C1 segment of cervical spinal cord (tissue), 14 donors: ENCODE measurements around the gene CIT.

Experiments
- DNase-seq, 14 donors: peaks; one replicate each; lab custom pipeline; 2025; lab: John Stamatoyannopoulos, UW

The CIT gene

DNA sequence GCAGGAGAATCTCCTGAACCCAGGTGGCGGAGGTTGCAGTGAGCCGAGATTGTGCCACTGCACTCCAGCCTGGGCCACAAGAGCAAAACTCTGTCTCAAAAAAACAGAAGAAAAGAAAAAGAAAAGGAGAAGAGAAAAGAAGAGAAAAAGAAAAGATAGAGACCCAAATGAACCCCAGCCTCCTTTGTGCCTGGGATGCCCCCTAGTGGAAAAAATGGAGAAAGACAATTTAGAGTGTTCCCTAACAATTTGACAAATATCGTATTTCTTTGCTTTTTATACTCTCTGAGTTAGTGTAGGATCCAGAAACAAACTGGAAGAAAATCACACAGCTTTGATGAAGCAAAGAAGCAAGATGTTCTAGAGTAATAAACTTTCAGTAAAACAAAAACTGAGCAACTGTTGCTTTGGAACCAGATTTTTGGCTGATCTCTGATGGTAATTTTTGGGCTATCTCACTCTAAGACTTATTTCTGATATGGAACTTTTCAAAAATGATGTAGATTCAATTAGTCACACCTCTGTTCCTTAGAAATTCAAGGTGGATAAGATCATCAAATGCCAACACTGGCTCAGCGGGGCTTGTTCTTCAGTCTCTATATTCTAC, 227.8 kb downstream of the CIT start:
- no peak for DNase-seq

DNA sequence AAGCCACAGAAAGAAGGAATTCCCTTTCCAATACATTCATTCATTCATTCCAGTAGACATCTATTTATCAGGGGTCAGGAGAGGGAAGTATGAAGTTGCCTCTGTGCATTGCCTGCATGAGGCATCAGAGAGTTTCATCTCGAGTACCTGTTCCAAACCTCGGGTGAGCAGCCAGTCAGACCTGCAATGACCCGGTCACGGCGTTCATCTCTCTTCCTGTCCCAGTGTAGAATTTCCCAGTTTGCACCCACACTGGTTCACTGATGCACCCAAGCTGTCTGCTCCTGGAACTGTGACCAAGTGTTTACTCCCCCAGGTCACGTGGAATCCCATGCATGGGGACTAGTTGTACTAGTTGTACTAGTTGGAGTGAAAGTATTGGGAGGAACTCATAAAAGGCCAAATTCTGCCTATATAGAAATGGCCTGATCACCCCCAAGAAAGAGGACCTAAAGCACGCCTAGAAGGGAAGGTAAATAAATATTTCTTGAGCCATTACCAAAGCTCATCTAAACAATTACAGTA, 231.5 kb downstream of the CIT start:
- DNase-seq: no peak

DNA sequence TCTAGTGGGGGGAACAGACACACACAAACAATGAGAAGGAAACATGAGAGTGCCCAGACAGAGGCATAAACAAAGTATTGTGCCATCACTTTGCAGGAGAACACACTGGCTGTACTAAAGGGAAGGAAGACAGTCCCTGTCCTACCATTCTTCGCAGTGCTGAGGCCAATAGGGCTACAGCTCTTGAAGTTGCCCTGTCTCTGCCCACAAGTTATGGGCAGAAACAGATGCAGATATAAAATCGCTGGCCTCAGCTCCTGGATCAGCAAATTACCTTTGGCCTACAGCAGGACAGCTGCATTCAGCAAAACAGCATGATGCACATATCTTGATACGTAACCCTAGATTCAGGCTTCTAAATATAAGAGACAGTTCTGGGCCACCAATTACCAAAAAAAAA, 232.2 kb downstream of the CIT start:
- DNase-seq: no peak

DNA sequence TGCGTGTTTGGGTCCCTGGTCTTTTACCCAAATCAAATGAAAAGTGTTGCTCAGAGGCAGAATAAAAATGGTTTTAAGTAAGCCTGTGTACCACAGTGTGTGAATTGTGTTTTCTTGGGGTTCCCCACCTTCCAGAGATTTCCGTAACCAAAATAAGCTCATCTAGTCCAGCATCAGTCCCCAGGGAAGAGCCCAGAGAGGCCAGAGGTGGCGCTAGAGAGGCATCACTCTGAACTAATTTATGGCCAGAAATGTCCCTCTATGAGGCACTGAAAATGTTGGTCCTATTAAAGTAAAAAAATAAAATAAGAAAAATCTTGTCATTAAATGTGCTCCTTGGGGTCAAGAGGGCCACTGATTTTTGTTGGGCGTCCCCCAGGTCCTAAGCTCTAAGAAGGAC, 234.1 kb downstream of the CIT start:
- DNase-seq: no peak
